ENCODE results near the gene TMEM171. TPM values are rescaled to one million over a fixed set of nuclear protein-coding genes. Genes with fewer than 3 reads are reported as not detected.

Gene TMEM171
- total RNA-seq, 1 experiment from 2014 or later: 62.6 TPM

GRCh38 chr5:73119451-73120157 is 771 bp upstream of the TMEM171 start:
- peak; percentile 38 for DNase-seq (ENCODE audit: low read depth)

- DNase-seq (ENCODE audit: low read depth): peak; percentile 56
Measured at GRCh38 chr5:73121119-73121463, 716 bp downstream of the TMEM171 start.

DNA sequence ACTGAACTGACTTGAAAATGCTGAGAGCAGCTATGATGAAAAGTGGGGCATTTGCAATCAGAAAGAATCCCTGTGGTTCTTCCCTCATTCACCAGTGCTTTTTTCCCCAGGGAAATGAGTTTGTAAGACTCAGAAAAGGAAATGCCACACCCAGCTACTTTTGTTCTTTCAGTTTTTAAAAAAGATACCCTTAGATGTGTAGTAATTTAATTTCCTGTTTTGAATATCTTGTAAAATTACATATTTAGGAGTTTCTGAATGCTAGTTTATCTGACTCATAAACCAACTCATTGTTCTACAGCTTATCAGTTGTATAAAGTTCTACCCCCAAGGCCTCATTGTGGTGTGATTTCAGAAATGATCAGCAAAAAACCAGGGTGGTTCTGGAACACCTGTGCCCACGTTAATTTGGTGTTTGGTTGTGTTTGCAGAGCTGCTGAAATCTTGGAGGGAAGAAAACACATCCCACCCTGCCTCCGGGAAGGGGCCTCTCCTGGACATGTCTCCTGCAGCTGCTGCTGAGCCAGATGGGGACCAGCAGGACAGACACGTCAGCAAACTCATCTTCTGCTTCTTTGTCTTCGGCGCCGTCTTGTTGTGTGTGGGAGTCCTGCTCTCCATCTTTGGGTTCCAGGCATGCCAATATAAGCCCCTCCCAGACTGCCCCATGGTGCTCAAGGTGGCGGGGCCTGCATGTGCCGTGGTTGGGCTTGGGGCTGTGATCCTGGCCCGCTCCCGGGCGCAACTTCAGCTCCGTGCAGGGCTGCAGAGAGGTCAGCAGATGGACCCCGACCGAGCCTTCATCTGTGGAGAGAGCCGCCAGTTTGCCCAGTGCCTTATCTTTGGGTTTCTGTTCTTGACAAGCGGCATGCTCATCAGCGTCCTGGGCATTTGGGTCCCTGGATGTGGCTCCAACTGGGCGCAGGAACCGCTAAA is 2.8 kb downstream of the TMEM171 start:
- DNase-seq (ENCODE audit: low read depth): peak; percentile 90

DNA sequence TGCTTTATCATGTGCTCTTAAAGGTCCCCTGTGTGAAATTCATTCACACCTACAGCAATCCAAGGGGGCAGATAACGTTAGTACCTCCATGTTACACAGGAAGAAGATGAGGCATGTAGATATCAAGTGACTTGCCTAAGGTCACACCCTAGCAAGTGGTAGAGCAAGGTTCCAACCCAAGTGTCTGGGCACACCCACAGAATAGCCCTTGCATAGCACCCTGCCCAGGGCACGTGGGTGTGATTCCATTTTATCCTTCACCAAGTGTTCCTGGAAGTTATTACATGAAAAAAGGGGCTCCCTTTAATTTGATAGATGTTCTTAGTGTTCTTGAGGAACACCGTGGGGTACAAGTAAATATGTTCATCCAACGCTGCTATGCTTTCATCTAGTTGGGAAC is 4.9 kb downstream of the TMEM171 start:
- DNase-seq (ENCODE audit: low read depth): no peak

- no peak for DNase-seq (ENCODE audit: low read depth)
Measured at GRCh38 chr5:73126381-73126780, 6.0 kb downstream of the TMEM171 start.

DNA sequence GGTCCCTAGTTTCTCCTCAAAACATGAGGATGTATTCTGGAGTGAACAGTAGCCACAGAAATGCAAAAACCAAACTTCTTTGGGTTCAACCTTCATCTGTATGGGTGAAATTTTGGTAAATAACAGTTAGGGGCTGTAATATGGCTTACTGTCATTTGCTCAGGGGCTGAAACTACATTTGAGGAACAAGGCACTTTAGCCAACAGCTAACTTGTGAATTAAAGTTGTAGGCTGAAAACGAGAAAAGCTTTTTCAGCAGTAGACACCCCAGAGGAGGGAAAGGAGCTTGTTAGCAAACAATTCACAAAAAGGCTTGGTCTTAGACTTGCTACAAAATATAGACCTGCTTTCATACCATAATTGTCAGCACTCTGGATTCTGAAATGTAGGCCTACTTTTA is 6.6 kb downstream of the TMEM171 start:
- DNase-seq (ENCODE audit: low read depth): no peak

- DNase-seq (ENCODE audit: low read depth): peak; percentile 44
Measured at GRCh38 chr5:73129143-73129542, 8.8 kb downstream of the TMEM171 start.

GRCh38 chr5:73130811-73131210 is 10.4 kb downstream of the TMEM171 start:
- DNase-seq (ENCODE audit: low read depth): no peak

DNA sequence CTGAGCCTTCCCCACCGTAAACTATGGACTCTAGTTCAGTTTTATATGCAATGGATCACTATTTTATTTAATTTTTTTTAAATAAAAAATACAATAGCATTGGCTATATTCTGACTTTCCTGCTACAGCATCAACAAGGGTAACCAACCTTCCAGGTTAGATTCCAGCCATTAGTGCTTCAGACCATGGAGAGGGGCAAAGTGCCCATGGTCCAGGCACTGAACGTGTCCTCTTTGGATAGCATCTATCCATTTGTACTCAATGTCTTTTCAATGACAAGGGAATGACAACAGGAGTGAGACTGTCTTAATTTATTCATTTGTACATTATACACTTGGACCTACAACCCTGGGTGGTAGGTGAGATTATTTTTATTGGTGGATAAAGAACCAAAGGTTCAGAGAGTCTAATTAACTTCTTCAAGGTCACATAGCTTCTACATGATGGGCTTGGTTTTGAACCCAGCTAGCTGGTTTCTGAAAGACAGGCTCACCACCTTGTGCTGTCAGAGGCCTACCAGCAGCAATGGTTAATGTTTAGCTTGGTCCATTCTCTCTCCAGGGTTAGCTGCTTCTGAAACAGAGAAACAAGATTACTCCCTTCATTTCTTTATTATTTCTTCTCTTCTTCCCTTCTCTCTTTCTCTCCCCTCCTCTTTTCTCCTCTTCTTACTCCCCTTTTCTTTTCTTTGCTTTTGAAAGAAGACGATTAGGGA is 11.5 kb downstream of the TMEM171 start:
- DNase-seq (ENCODE audit: low read depth): no peak

DNA sequence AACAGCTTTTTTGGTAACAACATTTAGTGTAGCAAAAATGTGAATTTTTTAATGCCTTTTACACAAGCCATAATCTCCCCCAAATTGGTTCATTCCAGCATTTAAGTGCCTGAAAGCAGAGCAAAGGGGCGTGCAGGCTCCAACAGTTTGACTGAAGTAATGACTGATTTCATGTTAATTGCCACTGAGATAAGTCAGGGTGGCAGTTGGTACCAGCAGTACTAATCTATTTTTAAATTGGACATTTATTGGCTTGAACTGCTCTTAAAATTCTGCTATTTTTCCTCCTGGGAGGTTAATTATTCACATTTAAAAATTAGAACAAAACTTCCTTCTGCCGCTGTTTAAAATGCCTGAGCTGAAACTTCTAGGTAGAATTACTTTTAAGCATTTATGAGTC is 12.4 kb downstream of the TMEM171 start:
- no peak for DNase-seq (ENCODE audit: low read depth)

GRCh38 chr5:73135021-73135420 is 14.6 kb downstream of the TMEM171 start:
- DNase-seq (ENCODE audit: low read depth): no peak

DNA sequence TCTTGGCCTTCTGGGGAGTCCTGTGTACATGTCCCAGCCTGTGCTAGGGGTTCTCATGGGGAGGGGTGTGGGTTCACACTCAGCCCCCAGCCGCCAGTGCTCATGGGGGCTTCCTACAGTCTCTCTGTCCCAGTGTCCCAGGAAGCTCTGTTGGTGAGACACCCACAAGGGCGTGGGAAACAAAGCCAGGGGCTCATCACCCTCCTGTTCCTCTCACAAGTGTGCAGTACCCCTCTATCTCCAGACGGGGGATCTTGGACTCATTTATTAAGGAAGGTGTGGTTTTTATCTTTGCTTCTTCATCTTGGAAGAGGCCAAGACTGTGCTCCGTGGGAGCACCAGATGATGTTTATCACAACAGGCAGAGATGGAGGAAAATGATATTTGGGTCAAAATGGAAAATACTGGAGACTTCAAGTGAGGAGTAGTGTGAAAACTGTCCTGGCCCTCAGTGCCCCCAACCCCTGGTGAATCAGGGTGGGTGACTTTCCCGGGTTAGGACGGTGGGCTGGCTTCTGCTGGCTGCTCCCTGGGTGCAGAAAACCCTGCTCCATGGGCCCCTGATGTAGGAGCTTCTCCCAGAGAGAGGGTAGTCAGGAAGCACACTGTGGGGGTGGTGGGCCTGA is 15.2 kb downstream of the TMEM171 start:
- peak; percentile 78 for DNase-seq (ENCODE audit: low read depth)

DNA sequence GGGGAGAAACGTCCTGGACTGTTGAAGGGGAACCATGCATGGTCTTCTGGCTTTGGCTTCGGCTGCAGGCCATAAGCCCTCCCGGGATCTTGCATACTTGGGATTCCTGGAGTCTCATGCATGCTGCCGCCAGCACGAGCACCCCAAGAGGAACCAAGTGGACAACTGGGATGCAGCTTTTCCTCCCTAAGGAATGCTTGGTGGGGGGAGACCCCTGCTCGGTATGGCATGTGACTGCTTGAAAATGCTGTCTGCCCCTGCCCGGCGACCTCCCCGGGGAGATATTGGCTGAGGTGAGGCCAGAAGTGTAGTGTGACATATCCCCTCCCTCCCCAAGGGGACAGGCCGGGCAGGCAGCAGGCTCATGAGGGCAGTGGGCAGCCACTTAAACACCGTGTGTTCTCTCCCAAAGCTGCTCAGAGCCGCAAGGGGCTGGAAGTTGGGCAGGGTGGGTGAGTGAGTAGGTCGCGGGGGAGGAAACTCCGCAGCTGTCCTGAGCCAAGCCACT is 15.7 kb downstream of the TMEM171 start:
- no peak for DNase-seq (ENCODE audit: low read depth)

GRCh38 chr5:73137563-73138530 is 17.5 kb downstream of the TMEM171 start:
- DNase-seq (ENCODE audit: low read depth): no peak

GRCh38 chr5:73139485-73139884 is 19.1 kb downstream of the TMEM171 start:
- no peak for DNase-seq (ENCODE audit: low read depth)

DNA sequence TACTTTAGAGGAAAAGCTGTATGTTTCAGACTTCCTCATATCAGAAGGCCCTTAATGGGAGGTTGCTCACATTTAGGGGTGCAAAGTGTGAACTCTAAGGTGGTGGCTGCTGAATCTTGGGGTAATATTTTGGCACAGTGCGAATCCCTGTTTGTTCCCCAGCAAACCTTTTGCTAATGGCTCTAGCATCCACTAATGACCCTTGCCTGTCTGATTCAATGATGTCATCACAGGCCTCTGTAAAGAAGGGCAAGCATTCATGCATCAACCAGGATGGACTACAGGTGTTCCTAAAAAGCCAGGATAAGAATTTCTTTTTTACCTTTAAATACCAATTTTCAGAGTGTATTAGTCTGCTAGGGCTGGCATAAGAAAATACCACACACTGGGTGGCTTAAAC is 20.4 kb downstream of the TMEM171 start:
- no peak for DNase-seq (ENCODE audit: low read depth)

- DNase-seq (ENCODE audit: low read depth): no peak
Measured at GRCh38 chr5:73142035-73142434, 21.7 kb downstream of the TMEM171 start.

DNA sequence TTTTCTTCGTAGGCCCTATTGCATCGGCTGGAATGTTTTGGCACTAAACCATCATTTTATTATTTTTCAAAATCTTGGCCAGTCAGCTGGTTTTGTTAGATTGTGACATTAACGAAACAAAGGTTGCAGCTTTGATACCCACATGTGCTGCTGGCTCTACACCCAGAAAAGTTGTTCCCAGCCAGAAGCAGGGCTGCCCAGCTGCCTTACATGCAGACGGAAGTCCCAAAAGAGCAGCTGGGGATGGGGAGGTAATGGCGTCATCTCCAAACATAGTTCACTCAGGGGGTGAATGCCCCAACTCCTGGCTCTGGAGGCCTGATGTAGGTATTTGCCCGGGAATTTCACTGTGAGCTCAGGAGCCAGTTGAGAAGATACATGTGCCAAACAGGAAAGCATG is 23.3 kb downstream of the TMEM171 start:
- DNase-seq (ENCODE audit: low read depth): no peak

- no peak for DNase-seq (ENCODE audit: low read depth)
Measured at GRCh38 chr5:73149540-73149939, 29.2 kb downstream of the TMEM171 start.

GRCh38 chr5:73150876-73151275 is 30.5 kb downstream of the TMEM171 start:
- no peak for DNase-seq (ENCODE audit: low read depth)
